Loucy (cell line): ENCODE results near the gene CNPY3.

Experiments used
- H2AFZ ChIP-seq: fragments of 200-600 bp; sonication (generic); 2 replicates; pipeline ENCODE4 v1.6.0; 2016; ENCODE audit warnings: antibody characterized with exemption, mild to moderate bottlenecking, low read length, moderate library complexity
- H3F3A ChIP-seq: fragments of 200-600 bp; 2 replicates; pipeline ENCODE4 v1.6.0; 2016; ENCODE audit warnings: antibody characterized with exemption, low read depth, mild to moderate bottlenecking
- H3K27me3 ChIP-seq: fragments of 200-600 bp; sonication (generic); 2 replicates; pipeline ENCODE4 v1.6.1; 2014; ENCODE audit warnings: low read length, mild to moderate bottlenecking; ENCODE audit not compliant: insufficient read depth, poor library complexity, severe bottlenecking
- H3K36me3 ChIP-seq: fragments of 200-600 bp; sonication (generic); 2 replicates; pipeline ENCODE4 v1.6.1; 2016; ENCODE audit warnings: low read length; ENCODE audit not compliant: insufficient read depth
- H3K4me1 ChIP-seq: fragments of 200-600 bp; sonication (generic); 2 replicates; pipeline ENCODE4 v1.5.1; 2014; ENCODE audit warnings: low read length, mild to moderate bottlenecking; ENCODE audit not compliant: insufficient read depth, poor library complexity, severe bottlenecking
- H3K4me2 ChIP-seq: fragments of 200-600 bp; sonication (generic); 2 replicates; pipeline ENCODE4 v1.6.0; 2014; ENCODE audit warnings: antibody characterized with exemption, low read length, low read depth, mild to moderate bottlenecking; ENCODE audit not compliant: poor library complexity, severe bottlenecking
- H3K4me3 ChIP-seq: fragments of 200-600 bp; sonication (generic); 2 replicates; pipeline ENCODE4 v1.5.1; 2014; ENCODE audit warnings: low read length, mild to moderate bottlenecking, mixed read lengths; ENCODE audit not compliant: poor library complexity, severe bottlenecking
- H3K79me2 ChIP-seq: fragments of 200-600 bp; sonication (generic); 2 replicates; pipeline ENCODE4 v1.6.1; 2014; ENCODE audit warnings: low read length; ENCODE audit not compliant: insufficient read depth
- H3K9ac ChIP-seq: fragments of 200-600 bp; sonication (generic); 2 replicates; pipeline ENCODE4 v1.6.0; 2014; ENCODE audit warnings: mild to moderate bottlenecking, low read depth, low read length, moderate library complexity; ENCODE audit not compliant: poor library complexity, severe bottlenecking
- H3K9me2 ChIP-seq: fragments of 200-600 bp; sonication (generic); replicated peaks from 2 replicates; pipeline ENCODE4 v1.6.1; 2016; ENCODE audit warnings: low read depth, low read length, mixed read lengths
- H3K9me3 ChIP-seq: fragments of 200-600 bp; sonication (generic); 2 replicates; pipeline ENCODE4 v1.6.1; 2014; ENCODE audit warnings: mild to moderate bottlenecking, antibody characterized with exemption, low read length, low read depth; ENCODE audit not compliant: insufficient read depth
- H4K20me1 ChIP-seq: fragments of 200-600 bp; sonication (generic); 2 replicates; pipeline ENCODE4 v1.6.0; 2014; ENCODE audit warnings: antibody characterized with exemption, low read length, mild to moderate bottlenecking; ENCODE audit not compliant: insufficient read depth, poor library complexity, severe bottlenecking
- EZH2phosphoT487 ChIP-seq: fragments of 200-600 bp; IDR thresholded peaks from 2 replicates; pipeline ENCODE4 v1.6.1; 2018; ENCODE audit warnings: antibody characterized with exemption, mild to moderate bottlenecking, moderate library complexity, borderline replicate concordance
- TF ChIP-seq, protein P1 (sequence below): fragments of 200-600 bp; sonication (generic); conservative IDR thresholded peaks from 2 replicates; pipeline ENCODE4 v1.5.1; 2014; ENCODE audit warnings: mild to moderate bottlenecking, antibody characterized with exemption, low read length

The CNPY3 gene

GRCh38 chr6:42958125-42958524 lies 28.8 kb downstream of the CNPY3 start:
- H3K4me2 ChIP-seq: no peak overlapping the region
- no peaks in the 10 kb centered on the region for H3K4me1 ChIP-seq
- no peaks in the 10 kb centered on the region for H3K36me3 ChIP-seq
- H3K4me3 ChIP-seq: no peak overlapping the region
- H3K9me2 ChIP-seq: no peaks in the 10 kb centered on the region
- H3K9ac ChIP-seq: no peak overlapping the region
- H2AFZ ChIP-seq: no peak overlapping the region
- no peaks in the 10 kb centered on the region for H3K79me2 ChIP-seq
- no peaks in the 10 kb centered on the region for H3K9me3 ChIP-seq
- no peaks in the 10 kb centered on the region for H3K27me3 ChIP-seq
- TF ChIP-seq, protein P1, sequence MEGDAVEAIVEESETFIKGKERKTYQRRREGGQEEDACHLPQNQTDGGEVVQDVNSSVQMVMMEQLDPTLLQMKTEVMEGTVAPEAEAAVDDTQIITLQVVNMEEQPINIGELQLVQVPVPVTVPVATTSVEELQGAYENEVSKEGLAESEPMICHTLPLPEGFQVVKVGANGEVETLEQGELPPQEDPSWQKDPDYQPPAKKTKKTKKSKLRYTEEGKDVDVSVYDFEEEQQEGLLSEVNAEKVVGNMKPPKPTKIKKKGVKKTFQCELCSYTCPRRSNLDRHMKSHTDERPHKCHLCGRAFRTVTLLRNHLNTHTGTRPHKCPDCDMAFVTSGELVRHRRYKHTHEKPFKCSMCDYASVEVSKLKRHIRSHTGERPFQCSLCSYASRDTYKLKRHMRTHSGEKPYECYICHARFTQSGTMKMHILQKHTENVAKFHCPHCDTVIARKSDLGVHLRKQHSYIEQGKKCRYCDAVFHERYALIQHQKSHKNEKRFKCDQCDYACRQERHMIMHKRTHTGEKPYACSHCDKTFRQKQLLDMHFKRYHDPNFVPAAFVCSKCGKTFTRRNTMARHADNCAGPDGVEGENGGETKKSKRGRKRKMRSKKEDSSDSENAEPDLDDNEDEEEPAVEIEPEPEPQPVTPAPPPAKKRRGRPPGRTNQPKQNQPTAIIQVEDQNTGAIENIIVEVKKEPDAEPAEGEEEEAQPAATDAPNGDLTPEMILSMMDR: no peak
- TF ChIP-seq EZH2phosphoT487: no peak
- H3F3A ChIP-seq: no peaks in the 10 kb centered on the region
- H4K20me1 ChIP-seq: no peaks in the 10 kb centered on the region

DNA sequence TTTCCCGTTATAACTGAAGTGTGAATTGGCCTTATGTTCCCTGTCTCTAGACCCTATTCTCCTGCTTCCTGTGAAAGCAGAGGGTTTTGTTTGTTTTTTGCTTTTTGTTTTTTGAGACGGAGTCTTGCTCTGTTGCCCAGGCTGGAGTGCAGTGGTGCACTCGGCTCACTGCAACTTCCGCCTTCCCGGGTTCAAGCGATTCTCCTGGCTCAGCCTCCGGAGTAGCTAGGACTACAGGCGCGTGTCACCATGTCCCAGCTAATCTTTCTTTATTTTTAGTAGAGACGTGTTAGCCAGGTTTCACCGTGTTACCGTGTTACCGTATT lies 30.6 kb downstream of the CNPY3 start:
- no peaks in the 10 kb centered on the region for H3K9me2 ChIP-seq
- H3K4me3 ChIP-seq: no peak overlapping the region
- H3K4me1 ChIP-seq: no peaks in the 10 kb centered on the region
- no peak overlapping the region for H3K4me2 ChIP-seq
- H3K36me3 ChIP-seq: no peaks in the 10 kb centered on the region
- H3F3A ChIP-seq: no peaks in the 10 kb centered on the region
- no peaks in the 10 kb centered on the region for H3K27me3 ChIP-seq
- no peaks in the 10 kb centered on the region for H3K79me2 ChIP-seq
- no peaks in the 10 kb centered on the region for H4K20me1 ChIP-seq
- H2AFZ ChIP-seq: no peak overlapping the region
- TF ChIP-seq EZH2phosphoT487: no peak
- TF ChIP-seq, protein P1: no peak
- no peaks in the 10 kb centered on the region for H3K9me3 ChIP-seq
- H3K9ac ChIP-seq: no peak overlapping the region

DNA sequence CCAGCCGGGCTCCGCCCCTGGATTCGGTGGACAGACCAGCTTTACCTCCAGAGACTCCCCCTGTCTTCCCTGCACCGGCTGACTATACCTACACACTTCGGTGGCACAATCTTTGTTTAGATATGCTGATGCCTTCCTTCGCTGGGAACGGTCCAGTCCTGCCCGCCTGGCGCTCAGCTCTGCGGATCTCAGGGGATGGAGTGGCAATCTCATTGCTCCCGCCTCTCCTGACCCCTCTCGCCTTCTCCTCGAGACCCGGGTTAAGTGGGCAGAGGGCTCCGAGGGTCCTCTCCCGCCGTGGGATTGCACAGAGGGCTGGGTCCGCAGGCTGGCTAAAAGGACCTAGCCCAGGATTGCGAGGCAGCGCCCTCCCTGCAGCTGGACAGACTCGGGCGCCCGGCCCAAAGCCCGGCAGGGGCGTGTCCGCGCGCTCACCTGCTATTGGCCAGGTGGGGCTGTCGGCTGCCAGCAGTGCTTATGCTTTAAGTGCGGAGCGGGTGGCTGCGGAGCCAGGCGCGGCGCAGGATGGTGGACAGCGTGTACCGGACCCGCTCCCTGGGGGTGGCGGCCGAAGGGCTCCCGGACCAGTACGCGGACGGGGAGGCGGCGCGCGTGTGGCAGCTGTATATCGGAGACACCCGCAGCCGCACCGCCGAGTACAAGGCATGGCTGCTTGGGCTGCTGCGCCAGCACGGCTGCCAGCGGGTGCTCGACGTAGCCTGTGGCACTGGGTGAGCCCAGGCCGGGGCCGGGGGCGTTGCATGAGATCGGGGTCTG lies 31.2 kb downstream of the CNPY3 start, which contains the start of gene GNMT:
GNMT (plus strand) TSS at position 512 of the 777 bp plus-strand sequence; CDS start at position 526, 14 bp downstream.
- Histone ChIP-seq H3K4me2 (no peak within 1 kb of the TSS), H3K9me3 (no peaks in the 10 kb centered on the region), H3K79me2 (no peaks in the 10 kb centered on the region), H3K36me3 (no peaks in the 10 kb centered on the region), H3F3A (no peaks in the 10 kb centered on the region), H3K4me1 (no peaks in the 10 kb centered on the region), H4K20me1 (no peaks in the 10 kb centered on the region), H2AFZ (no peak within 1 kb of the TSS), H3K4me3 (no peak within 1 kb of the TSS), H3K9ac (no peak within 1 kb of the TSS), H3K9me2 (no peaks in the 10 kb centered on the region), H3K27me3 (no peaks in the 10 kb centered on the region)
- TF ChIP-seq, protein P1: no peak
- no peak for TF ChIP-seq EZH2phosphoT487
